ENCODE measurements around the gene KCNS1.

DNA sequence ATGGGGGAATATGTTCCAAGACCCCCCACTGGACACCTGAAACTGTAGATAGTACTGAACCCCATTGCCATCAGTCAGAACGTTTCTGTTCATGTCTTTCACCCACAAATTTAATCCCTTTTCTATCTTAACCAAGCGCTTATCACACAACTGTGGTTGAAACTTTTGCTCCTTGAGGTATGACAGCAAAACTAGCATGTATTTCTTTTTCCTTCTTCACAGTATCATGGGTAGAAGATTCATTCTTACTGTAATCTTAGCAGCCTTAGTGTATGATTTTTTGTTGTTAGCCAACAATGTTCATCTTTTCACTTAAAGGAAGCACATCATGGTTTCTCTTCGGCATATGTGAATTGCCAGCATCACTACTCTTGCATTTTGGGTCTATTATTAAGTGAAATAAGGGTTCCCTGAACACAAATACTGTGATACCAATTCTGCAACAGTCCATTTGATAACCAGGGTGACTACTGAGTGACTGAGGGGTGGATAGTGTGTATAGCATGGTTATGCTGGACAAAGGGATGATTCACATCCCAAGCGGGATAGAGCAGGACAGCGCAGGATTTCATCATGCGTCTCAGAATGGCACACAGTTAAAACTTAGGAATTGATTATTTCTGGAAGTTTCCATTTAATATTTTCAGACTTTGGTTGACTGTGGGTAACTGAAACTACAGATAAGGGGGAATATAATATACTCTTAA lies 41.8 kb downstream of the KCNS1 start:
- TF ChIP-seq, protein P1, sequence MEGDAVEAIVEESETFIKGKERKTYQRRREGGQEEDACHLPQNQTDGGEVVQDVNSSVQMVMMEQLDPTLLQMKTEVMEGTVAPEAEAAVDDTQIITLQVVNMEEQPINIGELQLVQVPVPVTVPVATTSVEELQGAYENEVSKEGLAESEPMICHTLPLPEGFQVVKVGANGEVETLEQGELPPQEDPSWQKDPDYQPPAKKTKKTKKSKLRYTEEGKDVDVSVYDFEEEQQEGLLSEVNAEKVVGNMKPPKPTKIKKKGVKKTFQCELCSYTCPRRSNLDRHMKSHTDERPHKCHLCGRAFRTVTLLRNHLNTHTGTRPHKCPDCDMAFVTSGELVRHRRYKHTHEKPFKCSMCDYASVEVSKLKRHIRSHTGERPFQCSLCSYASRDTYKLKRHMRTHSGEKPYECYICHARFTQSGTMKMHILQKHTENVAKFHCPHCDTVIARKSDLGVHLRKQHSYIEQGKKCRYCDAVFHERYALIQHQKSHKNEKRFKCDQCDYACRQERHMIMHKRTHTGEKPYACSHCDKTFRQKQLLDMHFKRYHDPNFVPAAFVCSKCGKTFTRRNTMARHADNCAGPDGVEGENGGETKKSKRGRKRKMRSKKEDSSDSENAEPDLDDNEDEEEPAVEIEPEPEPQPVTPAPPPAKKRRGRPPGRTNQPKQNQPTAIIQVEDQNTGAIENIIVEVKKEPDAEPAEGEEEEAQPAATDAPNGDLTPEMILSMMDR (IDR thresholded peaks at IDR 0.05) = no peak
- TF ChIP-seq EP300 (IDR thresholded peaks at IDR 0.05) (no peak), POLR2AphosphoS5 (IDR thresholded peaks at IDR 0.05) (no peak), POLR2A (IDR thresholded peaks at IDR 0.05) (no peak)

Measured in suprapubic skin (tissue), 4 donors.